Activated naive CD4-positive, alpha-beta T cell treated with anti-CD3 and anti-CD28 coated beads for 36 hours (primary cell): ENCODE results near the gene JAKMIP2. TPM values are rescaled to one million over a fixed set of nuclear protein-coding genes. Genes with fewer than 3 reads are reported as not detected.
"Not testable (repeated sequence)": the region's sequence is repeated elsewhere in the genome, so short reads cannot be mapped to it uniquely, and the experiment has no call there.

ENCODE experiments used
- CTCF ChIA-PET: fragments of 350-600 bp; sonication (Branson Sonifier 250); formaldehyde crosslinking; loops from one replicate; lab custom pipeline; 2021; ENCODE audit warnings: antibody characterized with exemption; lab: Charles Lee
- DNase-seq: peaks from one replicate; pipeline ENCODE4 v3.0.0-alpha.2; 2020
- H3K27ac Mint-ChIP-seq: one replicate; pipeline ENCODE4 v1.8.0; 2021; ENCODE audit warnings: mild to moderate bottlenecking, mixed read lengths
- H3K27me3 Mint-ChIP-seq: one replicate; pipeline ENCODE4 v1.8.0; 2021; ENCODE audit warnings: low read depth, mixed read lengths
- H3K36me3 Mint-ChIP-seq: one replicate; pipeline ENCODE4 v1.8.0; 2021; ENCODE audit warnings: low read depth, mixed read lengths
- H3K4me1 Mint-ChIP-seq: one replicate; pipeline ENCODE4 v1.8.0; 2021; ENCODE audit warnings: low read depth, mixed read lengths
- H3K4me3 Mint-ChIP-seq: one replicate; pipeline ENCODE4 v1.8.0; 2021; ENCODE audit warnings: mild to moderate bottlenecking, moderate library complexity, mixed read lengths
- H3K9me3 Mint-ChIP-seq: one replicate; pipeline ENCODE4 v1.8.0; 2021; ENCODE audit warnings: mixed read lengths
- intact Hi-C: fragments of 100-400 bp; cut with micrococcal nuclease; formaldehyde crosslinking; loops from one replicate; pipeline ENCODE4 v1.15.1; 2023
- total RNA-seq, 2 experiments: library from RNA; stranded (reverse); gene quantifications; one replicate each; pipeline ENCODE4 v1.2.3, GENCODE V29; 2021

The JAKMIP2 gene
- total RNA-seq, 2 experiments from 2014 or later = 0.14 to 0.17 TPM

- Mint-ChIP-seq H3K4me1 (no peaks in the 10 kb centered on the region), H3K4me3 (no peak overlapping the region), H3K36me3 (no peaks in the 10 kb centered on the region), H3K27ac (no peak overlapping the region), H3K27me3 (no peaks in the 10 kb centered on the region), H3K9me3 (no peaks in the 10 kb centered on the region)
- intact Hi-C loops = no loop called here
- CTCF ChIA-PET = interaction anchor here (0.6 kb wide), 1 partner anchor 48 kb away, joined by 3 read pairs; no protein-coding TSS in a partner anchor
- no peak for DNase-seq
Measured at GRCh38 chr5:147809830-147810666, 27.5 kb upstream of the JAKMIP2 start.

- H3K27ac Mint-ChIP-seq = no peak overlapping the region
- no peaks in the 10 kb centered on the region for H3K9me3 Mint-ChIP-seq
- intact Hi-C loops = no loop called here
- no peak overlapping the region for H3K4me3 Mint-ChIP-seq
- DNase-seq = no peak
- H3K4me1 Mint-ChIP-seq = no peaks in the 10 kb centered on the region
- H3K27me3 Mint-ChIP-seq = peaks cover 3% of the 10 kb centered on the region
- H3K36me3 Mint-ChIP-seq = no peaks in the 10 kb centered on the region
- CTCF ChIA-PET = no interaction called here
Measured at GRCh38 chr5:147805030-147805454, 22.5 kb upstream of the JAKMIP2 start.

- Mint-ChIP-seq H3K27ac (no peak overlapping the region), H3K4me3 (no peak overlapping the region), H3K9me3 (no peaks in the 10 kb centered on the region), H3K27me3 (peaks cover 3% of the 10 kb centered on the region), H3K4me1 (no peaks in the 10 kb centered on the region), H3K36me3 (no peaks in the 10 kb centered on the region)
- intact Hi-C loops = no loop called here
- DNase-seq = no peak
- CTCF ChIA-PET = no interaction called here
Measured at GRCh38 chr5:147804334-147804733, 21.8 kb upstream of the JAKMIP2 start.

GRCh38 chr5:147803926-147804325 lies 21.4 kb upstream of the JAKMIP2 start:
- CTCF ChIA-PET = no interaction called here
- intact Hi-C loops = no loop called here
- no peak for DNase-seq
- no peaks in the 10 kb centered on the region for H3K4me1 Mint-ChIP-seq
- H3K36me3 Mint-ChIP-seq = no peaks in the 10 kb centered on the region
- H3K4me3 Mint-ChIP-seq = no peak overlapping the region
- H3K9me3 Mint-ChIP-seq = no peaks in the 10 kb centered on the region
- no peak overlapping the region for H3K27ac Mint-ChIP-seq
- H3K27me3 Mint-ChIP-seq = peaks cover 3% of the 10 kb centered on the region

DNA sequence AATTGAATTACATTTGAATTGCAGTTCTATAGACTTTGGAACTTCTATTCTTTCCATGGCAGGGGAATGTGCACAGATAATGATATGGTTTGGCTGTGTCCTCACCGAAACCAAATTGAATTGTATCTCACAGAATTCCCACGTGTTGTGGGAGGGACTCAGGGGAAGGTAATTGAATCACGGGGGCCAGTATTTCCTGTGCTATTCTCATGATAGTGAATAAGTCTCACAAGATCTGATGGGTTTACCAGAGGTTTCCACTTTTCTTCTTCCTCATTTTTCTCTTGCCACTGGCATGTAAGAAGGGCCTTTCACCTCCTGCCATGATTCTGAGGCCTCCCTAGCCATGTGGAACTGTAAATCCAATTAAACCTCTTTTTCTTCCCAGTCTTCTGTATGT lies 20.6 kb upstream of the JAKMIP2 start:
- H3K27me3 Mint-ChIP-seq, CTCF ChIA-PET, H3K36me3 Mint-ChIP-seq, H3K27ac Mint-ChIP-seq, intact Hi-C loops, H3K4me1 Mint-ChIP-seq, DNase-seq, H3K4me3 Mint-ChIP-seq, H3K9me3 Mint-ChIP-seq: not testable (repeated sequence)

GRCh38 chr5:147801461-147801860 lies 18.9 kb upstream of the JAKMIP2 start:
- H3K27ac Mint-ChIP-seq = no peak overlapping the region

GRCh38 chr5:147800491-147800890 lies 18.0 kb upstream of the JAKMIP2 start:
- intact Hi-C loops = no loop called here
- CTCF ChIA-PET = no interaction called here
- H3K9me3 Mint-ChIP-seq = no peaks in the 10 kb centered on the region

More at GRCh38 chr5:147801461-147801860, 18.9 kb upstream of the JAKMIP2 start:
- H3K4me3 Mint-ChIP-seq = no peak overlapping the region
- no peaks in the 10 kb centered on the region for H3K4me1 Mint-ChIP-seq
- no peaks in the 10 kb centered on the region for H3K9me3 Mint-ChIP-seq
- CTCF ChIA-PET = no interaction called here
- H3K36me3 Mint-ChIP-seq = no peaks in the 10 kb centered on the region
- intact Hi-C loops = no loop called here
- peaks cover 3% of the 10 kb centered on the region for H3K27me3 Mint-ChIP-seq
- no peak for DNase-seq

DNA sequence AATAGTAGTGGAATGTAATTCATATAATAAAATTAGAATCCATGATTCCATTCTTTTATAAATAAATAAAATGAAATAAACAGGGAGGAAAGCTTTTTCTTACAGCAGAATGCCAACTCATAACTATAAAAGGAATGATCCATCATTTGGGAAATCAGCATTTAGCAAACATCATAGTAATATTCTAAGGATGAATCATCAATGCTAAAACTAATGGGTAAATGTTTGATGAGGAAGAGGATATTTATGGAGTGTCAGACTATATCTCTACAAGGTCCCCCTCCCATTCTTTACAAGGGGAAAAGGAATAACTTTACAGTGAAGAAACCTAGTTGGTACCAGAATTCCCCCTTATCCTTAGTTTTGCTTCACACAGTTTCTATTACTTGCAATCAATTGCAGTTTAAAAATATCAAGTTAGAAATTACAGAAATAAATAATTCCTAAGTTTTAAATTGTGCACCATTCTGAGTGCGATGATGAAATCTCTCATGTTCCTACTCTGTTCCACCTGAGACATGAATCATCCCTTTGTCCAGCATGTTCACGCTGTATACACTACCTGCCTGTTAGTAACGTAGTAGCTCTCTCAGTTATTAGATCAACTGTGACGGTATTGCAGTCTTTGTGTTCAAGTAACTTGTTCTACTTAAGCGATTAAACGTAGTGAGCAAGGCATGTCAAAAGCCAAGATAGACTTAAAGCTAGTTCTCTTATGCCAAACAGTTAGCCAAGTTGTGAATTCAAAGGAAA lies 14.2 kb upstream of the JAKMIP2 start:
- intact Hi-C loops = no loop called here
- Mint-ChIP-seq H3K27me3 (no peaks in the 10 kb centered on the region), H3K4me1 (no peaks in the 10 kb centered on the region), H3K27ac (no peak overlapping the region), H3K36me3 (no peaks in the 10 kb centered on the region), H3K4me3 (no peak overlapping the region), H3K9me3 (no peaks in the 10 kb centered on the region)
- no peak for DNase-seq
- CTCF ChIA-PET = no interaction called here

More at GRCh38 chr5:147800491-147800890, 18.0 kb upstream of the JAKMIP2 start:
- DNase-seq = no peak
- H3K36me3 Mint-ChIP-seq = no peaks in the 10 kb centered on the region
- no peak overlapping the region for H3K4me3 Mint-ChIP-seq
- no peaks in the 10 kb centered on the region for H3K4me1 Mint-ChIP-seq
- H3K27ac Mint-ChIP-seq = no peak overlapping the region
- peaks cover 3% of the 10 kb centered on the region for H3K27me3 Mint-ChIP-seq

GRCh38 chr5:147791181-147791580 lies 8.7 kb upstream of the JAKMIP2 start:
- H3K4me3 Mint-ChIP-seq = no peak overlapping the region
- no peaks in the 10 kb centered on the region for H3K4me1 Mint-ChIP-seq
- no peaks in the 10 kb centered on the region for H3K9me3 Mint-ChIP-seq
- DNase-seq = no peak
- intact Hi-C loops = no loop called here
- no peaks in the 10 kb centered on the region for H3K36me3 Mint-ChIP-seq
- no peaks in the 10 kb centered on the region for H3K27me3 Mint-ChIP-seq
- CTCF ChIA-PET = no interaction called here
- no peak overlapping the region for H3K27ac Mint-ChIP-seq

GRCh38 chr5:147789820-147790219 lies 7.3 kb upstream of the JAKMIP2 start:
- Mint-ChIP-seq H3K27ac (no peak overlapping the region), H3K4me1 (no peaks in the 10 kb centered on the region), H3K9me3 (no peaks in the 10 kb centered on the region), H3K36me3 (no peaks in the 10 kb centered on the region), H3K4me3 (no peak overlapping the region), H3K27me3 (no peaks in the 10 kb centered on the region)
- DNase-seq = no peak
- CTCF ChIA-PET = no interaction called here
- intact Hi-C loops = no loop called here

GRCh38 chr5:147788023-147788422 lies 5.5 kb upstream of the JAKMIP2 start:
- no peak for DNase-seq
- Mint-ChIP-seq H3K4me1 (no peaks in the 10 kb centered on the region), H3K9me3 (no peaks in the 10 kb centered on the region), H3K4me3 (no peak overlapping the region), H3K36me3 (no peaks in the 10 kb centered on the region), H3K27me3 (peaks cover 10% of the 10 kb centered on the region), H3K27ac (no peak overlapping the region)
- CTCF ChIA-PET = no interaction called here
- intact Hi-C loops = no loop called here

DNA sequence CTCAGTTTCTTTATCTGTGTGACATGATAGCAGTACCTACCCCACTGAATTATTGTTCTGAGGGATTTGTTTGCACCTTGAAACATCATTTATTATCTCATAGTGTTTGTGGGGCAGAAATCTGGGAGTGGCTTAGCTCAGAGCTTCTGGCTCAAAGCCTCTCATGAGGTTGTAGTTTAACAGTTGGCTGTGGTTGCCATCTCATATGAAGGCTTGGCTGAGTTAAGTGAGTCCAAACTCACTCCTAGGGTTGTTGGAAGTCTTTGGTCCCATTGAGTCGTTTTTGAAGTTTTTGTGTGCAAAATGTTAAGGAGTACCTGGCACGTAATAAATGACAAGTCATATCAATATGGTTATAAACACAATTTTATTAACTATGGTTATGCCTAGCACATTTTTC lies 3.6 kb upstream of the JAKMIP2 start:
- Mint-ChIP-seq H3K36me3 (no peaks in the 10 kb centered on the region), H3K9me3 (no peaks in the 10 kb centered on the region), H3K27me3 (peaks cover 16% of the 10 kb centered on the region), H3K4me3 (no peak overlapping the region), H3K4me1 (peaks cover 4% of the 10 kb centered on the region), H3K27ac (no peak overlapping the region)
- DNase-seq = no peak
- CTCF ChIA-PET = no interaction called here
- intact Hi-C loops = no loop called here
